GM12875 (cell line): Measurements from ENCODE around the gene KIF16B.

Source experiments
- H3K4me3 ChIP-seq: one replicate; pipeline ENCODE4 v1.5.1; 2011; ENCODE audit warnings: low read depth, low read length, control low read depth
- CTCF ChIP-seq: IDR thresholded peaks from 2 replicates; pipeline ENCODE4 v1.5.1; 2011; ENCODE audit warnings: low read depth, mild to moderate bottlenecking, control low read depth, inconsistent platforms, low read length, moderate library complexity, borderline replicate concordance; ENCODE audit not compliant: insufficient read depth

The KIF16B gene

GRCh38 chr20:16283978-16284377, 289.3 kb downstream of the KIF16B start:
- no peak overlapping the region for H3K4me3 ChIP-seq
- TF ChIP-seq CTCF, result no peak

- no peak for TF ChIP-seq CTCF
- H3K4me3 ChIP-seq, result no peak overlapping the region
Measured at GRCh38 chr20:16283307-16283706, 289.9 kb downstream of the KIF16B start.

GRCh38 chr20:16280219-16280618, 293.0 kb downstream of the KIF16B start:
- no peak for TF ChIP-seq CTCF

DNA sequence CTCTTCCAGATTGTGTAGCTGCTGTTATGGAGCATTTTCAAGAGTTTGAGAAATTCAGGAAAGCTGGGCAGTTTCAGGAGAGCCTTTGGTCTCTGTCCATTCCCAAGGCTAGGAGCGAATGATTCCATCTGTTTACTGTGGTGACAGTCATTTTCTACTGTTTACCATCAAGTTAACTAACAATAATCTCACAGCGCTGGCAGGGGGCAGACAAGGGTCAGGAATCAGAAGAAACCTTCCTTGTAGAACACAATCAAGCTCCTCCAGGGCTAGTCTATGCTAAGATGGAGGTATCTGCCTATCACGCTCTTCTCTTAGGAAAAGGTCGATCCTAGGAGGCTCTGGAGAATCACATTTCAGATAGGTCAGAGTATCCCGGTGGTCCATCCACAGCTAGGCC, 293.9 kb downstream of the KIF16B start:
- no peak for TF ChIP-seq CTCF
- no peak overlapping the region for H3K4me3 ChIP-seq

More at GRCh38 chr20:16280219-16280618, 293.0 kb downstream of the KIF16B start:
- no peak overlapping the region for H3K4me3 ChIP-seq

DNA sequence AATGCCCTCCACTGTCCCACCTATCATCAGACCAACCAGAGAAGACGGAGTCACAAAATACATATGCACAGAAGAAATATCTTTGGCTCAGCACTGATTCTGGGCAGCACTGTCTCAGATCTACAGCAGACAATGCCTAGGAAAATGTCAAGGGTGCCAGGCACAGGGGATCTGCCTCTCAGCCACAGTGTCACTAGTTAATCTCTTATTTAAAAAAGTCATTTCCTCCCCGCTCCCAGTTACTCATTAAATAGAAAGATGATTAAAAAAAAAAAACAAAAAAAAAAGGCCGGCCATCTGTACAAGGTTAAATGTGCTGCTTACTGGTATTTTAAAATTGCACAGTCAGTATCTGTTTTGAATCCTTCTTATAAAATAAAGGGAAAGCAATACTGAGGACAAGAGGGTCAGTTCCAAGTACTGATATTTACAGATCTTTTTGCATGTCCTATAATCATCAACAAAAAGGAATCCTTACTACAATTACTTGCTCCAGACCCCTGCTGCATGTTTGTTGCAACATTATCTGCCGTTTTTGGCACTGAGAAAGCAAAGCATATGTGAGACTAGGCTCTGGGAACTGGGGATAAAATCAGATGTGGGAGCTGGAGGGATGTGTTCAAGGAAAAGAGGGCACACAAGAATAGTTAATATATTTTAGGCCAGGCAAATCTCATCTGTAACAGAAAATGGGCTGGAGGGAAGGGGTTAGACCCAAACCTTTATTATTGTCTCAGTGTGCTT, 299.3 kb downstream of the KIF16B start:
- no peak overlapping the region for H3K4me3 ChIP-seq
- TF ChIP-seq CTCF, result no peak

DNA sequence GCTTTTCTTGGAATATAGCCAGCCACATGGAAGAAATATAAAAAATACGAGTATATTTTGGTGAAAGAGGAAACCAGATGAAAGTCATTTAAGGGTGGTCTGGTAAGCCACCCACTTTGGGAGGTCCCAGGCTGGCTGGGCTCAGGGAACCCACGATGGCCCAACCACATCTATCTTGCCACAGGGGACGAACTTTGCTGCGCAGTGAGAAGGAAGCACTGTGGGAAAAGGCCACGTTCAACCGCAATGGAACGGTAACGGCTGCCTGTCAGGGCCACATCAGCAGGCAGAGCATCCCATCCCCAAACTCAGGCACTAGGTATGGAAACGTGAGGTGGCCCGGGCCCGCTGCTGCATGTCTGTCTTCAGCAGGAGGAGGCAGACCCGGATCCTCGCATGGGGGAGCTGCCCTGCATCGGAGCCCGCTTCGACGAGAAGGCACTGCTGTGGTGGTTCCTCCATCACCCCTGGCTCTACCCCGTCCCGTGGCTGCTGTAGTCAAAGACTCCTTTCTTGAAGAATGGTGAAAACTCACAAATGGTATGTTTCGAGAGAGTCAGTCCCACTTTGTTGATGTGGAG, 300.4 kb downstream of the KIF16B start:
- H3K4me3 ChIP-seq, result no peak overlapping the region
- TF ChIP-seq CTCF, result no peak

DNA sequence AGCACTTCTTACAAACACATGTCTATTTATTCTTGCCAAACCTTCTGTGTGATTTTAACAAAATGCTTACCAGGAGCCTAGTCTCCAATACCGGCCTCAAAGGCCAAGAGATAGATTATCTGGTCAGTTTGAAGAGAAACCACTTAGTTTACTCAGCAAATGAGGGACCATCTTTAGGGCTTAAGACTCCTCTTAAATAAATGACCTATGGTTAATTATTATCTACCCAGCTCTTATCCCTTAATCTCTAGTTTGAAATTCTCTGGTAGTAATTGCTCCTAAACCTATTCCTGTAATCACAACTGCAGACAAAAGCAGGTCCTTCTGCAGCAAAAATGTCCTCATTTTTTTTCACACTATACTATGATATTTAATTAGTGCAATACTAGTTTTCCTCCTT, 301.8 kb downstream of the KIF16B start:
- H3K4me3 ChIP-seq, result no peak overlapping the region
- TF ChIP-seq CTCF, result no peak
